Activated CD4-positive, alpha-beta T cell treated with anti-CD3 and anti-CD28 coated beads, Interleukin-2, amount 50 U/mL, for 4 hours (primary cell): ENCODE results near the gene PRICKLE1.

Experiments used
- DNase-seq, 2 experiments: peaks; one replicate each; pipeline ENCODE4 v3.0.0-alpha.2; 2020

Gene PRICKLE1

DNA sequence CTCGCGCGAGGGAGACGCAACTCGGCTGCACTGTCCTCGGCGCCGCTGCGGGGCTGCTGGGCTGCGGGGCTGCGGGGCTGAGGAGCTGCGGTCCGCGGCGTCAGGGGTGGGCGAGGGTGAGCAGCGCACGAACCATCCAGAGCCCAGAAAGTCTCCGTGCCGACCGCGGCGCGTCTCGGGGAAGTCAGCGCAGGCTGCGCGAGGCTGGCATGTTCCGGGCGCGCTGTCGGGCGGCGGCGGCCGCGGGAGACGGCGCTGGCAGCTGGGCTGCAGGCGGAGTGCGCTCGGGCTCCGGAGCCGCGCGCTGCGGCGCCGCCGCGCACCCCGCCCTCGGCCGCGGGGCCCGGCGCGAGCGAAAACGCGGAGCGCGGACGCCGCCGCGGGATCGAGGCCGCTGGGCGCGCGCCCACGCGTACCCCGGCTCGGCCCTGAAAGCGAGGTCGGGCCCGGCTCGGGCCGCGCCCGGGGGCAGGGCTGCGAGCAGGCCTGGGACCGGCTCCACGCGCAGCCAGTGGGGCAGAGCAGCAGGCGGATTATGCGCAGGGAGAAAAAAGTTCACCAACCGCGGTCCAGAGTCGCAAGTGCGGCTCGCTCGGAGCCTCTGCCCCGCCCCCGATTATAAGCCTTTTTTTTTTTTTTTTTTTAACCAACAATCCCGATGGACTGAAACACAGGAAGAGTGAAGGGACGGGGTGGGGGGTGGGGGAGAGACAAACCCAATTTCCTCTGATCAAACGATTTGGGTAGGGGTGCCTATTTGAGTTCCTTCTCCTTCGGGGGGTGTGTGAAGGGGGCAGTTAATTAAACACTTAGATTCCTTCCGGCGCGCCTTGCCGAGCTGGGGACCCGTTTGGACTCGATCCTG lies at the start of gene PRICKLE1:
Gene PRICKLE1 (minus strand): TSS at position 282 of the 865 bp plus-strand sequence. CDS start 117,230 bp downstream, outside the sequence.
- no peak for DNase-seq

DNA sequence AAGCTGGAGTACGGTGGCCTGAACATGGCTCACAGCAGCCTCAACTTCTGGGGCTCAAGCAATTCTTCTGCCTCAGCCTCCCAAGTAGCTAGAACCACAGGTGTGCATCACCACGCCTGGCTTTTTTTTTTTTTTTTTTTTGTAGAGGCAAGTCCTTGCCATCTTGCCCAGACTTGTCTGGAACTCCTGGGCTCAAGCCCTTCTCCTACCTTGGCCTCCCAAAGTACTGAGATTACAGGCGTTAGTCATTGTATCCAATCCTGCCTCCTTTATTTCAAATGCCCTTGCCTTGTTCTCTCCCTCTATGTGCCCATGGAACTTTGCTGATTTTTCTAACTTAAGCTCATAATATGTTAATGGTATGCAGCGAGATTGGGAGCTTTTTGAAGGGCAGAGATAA lies 49.2 kb upstream of the PRICKLE1 start:
- no peak for DNase-seq

DNA sequence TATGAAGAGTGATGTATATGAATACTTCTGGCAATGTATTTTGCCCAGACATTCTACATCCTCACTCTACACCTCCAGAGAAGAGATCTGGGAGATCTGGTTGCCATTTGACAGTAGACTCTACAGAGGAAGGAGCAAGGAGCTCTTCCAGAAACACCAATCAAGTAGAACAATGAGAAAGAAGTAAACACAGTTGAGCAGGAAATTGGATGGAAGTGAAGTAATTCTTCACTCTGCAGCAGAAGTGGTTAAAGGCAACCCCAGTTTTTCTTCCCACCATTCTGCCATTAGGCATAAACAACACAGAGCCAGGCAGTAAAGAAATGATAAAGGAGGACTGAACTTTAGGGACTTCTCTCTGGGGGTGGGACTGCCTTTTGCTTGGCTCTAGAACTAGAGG lies 48.5 kb upstream of the PRICKLE1 start:
- DNase-seq: no peak

DNA sequence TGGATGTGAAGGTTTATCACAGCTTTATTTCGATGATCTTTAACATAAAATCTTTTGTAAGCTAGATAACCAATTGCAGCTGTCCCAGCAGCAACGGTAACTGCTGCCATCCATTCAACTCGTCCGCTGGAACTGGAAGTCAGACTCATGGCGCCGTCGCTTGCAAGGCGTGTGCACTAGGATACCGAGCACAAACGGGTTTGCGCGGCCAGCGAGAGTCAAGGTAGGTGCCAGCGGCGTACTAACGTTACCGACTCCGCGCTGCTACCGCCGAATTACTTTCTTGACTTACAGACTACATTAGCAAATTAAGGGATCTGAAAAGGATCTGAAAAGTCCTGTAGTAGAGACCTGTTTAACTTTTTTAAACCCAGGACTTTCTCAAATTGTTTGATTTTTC lies 47.4 kb upstream of the PRICKLE1 start:
- no peak for DNase-seq

DNA sequence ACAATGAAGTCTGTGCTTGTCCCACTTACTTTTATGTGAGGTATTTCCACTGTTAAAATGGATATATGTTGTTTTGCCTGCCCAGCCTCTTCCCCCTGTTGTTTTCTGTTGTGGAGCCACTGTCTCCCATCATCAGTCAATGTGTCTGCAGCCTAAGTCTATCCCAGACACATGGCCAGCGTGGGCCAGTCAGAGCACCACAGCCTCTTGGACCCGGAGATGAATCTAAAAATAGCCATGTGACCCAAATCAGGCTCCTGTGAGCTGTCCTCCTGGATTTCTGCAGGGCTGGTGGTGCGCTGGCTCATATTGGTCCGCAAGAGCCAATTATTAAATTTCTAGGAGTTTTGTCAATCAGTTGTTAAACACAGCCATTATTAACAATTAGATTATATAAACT lies 44.0 kb upstream of the PRICKLE1 start:
- DNase-seq: no peak

DNA sequence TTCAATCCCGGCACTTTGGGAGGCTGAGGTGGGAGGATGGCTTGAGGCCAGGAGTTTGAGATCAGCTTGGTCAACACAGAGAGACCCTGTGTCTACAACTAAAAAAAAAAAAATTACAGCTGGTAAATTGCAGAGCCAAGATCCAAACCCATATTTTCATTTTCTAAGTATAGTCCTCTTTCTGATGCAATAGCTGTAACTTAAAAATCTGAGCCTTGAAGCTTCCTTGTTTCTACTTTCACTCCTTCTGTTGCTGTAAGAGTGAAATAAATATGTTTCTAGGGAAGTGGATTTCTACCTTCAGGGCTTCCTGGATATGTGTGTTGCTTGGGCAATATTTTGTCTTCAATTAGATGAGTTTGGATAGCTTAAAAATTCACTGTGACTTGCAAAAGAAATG lies 42.0 kb upstream of the PRICKLE1 start:
- DNase-seq: no peak

DNA sequence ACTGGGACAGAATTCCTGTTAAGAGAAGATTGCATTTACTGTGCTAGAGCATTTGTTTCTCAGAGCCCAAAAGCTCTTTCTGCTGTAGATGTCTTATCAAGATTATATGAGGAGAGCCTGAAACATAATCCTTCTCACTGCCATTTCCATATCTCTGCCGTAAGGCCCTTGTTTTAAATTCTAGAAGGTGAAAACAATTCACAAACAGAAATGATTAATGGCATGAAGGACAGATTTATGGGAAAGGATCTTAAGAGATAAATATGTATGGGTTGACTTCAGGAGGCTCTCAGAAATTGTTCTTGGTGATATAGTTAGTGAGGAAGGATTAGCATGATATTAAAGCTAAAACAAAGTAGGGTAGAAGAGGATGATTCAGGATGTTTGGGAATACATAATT lies 40.8 kb upstream of the PRICKLE1 start:
- no peak for DNase-seq

DNA sequence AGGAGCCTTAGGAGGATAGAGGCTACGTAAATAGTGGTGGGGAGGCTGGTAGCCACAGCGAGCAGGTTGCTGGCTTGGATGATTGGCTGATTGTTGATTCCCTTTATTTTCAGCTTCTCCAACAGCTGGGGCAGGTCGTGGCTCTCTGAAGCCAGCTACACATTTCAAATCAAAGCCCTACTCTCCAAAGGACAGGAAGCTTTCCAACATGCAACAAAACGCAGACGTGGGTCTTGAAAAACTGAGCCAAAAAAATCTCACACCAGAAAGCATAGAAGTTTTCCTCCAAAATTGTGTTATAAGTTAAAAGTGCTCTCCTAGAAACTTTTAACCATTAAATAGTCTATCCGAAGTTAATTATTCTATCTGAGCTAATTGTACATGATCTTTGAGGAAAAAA lies 37.6 kb upstream of the PRICKLE1 start:
- DNase-seq: no peak

DNA sequence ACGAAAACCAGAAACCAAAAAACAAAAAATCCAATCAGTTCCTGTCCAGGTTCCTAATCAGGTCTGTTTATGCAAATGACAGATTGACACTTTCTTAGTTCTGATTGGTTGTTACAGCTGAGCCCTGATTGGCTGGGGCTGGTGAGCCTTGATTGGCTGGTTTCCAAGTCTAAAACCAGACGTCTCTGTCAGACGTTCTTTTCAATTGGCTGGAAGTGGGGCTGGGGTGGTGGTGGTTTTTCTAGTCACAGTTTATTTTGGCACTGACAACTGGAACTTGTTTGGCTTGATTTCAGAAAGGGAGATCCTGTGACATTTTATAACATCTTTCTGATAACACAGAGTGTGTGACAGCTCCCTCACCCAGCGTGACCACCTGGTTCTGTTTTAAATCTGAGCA lies 36.1 kb upstream of the PRICKLE1 start:
- DNase-seq: no peak

DNA sequence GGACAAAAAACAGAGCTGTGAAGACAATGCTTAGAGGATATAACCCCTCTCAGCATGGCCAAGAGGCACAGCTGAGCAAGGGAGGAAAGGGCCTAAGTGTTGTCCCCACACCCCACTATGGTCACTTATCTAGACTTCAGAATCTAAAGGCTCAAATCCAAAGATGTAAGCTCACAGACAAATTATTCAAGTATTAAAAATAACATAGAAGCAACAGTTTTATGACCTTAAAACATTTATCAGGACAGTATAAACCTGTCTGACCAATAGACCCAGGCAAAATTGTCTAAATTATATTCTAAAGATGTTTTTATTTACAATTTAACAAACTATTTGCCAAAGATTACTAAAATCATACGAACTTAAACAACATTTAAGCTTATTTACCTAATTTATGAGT lies 28.1 kb upstream of the PRICKLE1 start:
- no peak for DNase-seq

DNA sequence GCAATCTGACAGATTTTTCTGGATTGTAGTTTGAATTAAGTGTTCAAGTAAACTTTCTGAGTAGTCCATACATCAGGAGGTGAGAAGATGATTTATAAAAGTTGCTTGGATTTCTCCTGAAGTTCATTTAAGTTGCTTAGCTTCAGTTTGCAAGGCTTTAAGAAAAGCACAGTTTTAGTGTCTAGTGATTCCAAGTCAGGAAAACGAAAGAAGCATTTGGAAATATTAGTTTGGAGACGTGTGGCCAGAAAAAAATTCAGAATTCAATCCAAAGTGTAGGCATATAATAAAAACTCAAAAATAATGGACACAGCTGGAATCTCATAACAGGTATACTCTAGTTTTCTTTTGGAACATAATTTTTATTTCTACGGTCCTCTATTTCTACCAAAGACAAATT lies 25.5 kb upstream of the PRICKLE1 start:
- no peak for DNase-seq

DNA sequence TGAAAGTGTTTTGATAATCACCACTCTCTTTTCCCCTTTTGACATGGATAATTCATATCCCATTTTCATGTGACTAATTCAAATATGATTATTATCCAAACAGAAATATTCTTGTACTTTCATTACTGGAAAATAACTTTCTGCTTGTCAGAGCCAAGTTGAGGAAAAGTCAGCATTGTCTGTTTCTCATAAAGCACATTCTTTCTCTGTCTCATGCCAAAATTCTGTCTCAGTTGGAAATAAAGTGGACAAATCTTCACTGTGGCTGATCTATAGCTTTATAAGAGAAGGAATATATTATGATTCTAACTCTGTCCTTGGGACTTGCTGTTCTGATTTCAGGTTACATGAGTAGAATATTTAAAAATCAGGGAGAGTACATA lies 22.7 kb upstream of the PRICKLE1 start:
- no peak for DNase-seq

DNA sequence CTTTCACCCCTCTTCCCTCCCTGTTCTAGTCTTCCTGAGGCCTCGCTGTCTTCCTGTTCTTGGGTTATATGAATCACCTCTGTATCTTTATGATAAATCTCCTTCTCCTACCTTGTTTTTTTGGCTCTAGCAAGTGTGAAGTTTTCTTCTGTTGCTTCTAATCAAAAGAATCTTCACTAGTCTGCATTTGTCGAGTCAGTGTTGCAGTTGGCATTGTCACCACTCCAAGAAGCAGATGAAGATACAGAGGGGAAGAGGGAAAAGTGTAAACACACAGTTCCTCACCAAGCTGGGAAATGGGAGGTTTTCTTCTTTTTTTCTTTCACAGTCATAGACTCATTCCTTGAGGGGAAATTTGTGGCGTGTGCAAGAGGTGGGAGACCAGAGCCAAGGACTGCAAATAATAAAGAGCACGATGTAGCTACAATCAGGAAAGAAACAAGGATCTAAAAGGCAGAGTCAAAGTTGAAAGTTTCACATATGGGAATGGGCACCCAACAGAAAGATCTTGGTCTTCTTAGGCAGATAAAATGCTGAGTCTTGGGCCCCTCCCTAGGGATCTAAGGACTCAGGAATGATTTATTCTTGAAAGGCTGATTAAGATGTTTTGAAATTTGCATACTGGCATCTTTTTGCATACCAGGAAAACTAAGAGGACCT lies 22.2 kb upstream of the PRICKLE1 start:
- DNase-seq: no peak

DNA sequence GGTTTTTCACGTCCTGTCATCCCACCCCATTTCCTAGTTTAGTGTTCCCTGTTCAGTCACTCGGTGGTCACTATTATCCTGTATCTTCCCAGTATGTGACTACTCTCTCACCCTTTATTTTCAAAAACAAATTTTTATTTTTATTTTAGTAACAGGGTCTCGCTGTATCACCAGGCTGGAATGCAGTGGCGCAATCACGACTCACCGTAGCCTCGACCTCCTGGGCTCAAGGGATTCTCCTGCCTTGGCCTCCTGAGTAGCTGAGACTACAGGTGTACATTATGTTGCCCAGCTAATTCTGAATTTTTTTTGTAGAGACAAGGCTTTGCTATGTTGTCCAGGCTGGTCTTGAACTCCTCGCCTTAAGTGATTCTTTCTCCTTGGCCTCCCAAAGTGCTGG lies 20.1 kb upstream of the PRICKLE1 start:
- DNase-seq: no peak

DNA sequence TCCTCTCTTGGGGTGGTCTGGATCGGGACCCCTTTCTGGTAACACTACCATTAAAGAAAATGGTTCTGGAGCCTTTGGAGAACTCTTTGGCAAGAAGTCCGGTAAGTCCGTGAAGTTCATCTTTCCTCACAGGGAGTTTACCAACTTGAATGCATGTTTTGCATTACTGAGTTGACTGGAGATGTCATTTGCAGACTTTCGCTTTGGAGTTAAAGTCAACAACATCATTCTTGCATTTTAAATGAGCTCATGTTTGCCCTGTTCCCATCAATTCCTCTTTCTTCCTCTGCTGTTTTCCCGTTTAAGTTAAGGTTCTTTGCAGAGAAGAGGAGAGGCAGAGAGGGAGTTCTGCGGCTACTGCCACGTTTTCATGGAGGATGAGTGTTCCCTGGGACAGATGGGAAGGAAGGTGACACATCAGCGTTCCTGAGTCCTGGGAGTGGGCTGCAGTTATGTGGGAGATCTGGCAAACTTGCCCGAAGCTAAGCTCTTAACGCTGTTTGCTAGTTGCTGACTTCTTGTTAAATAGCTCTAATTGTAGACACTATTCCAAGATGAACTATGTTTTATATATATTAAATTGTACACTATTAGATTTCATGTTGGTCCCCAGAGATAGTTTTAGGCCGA lies 18.8 kb upstream of the PRICKLE1 start:
- DNase-seq: no peak

DNA sequence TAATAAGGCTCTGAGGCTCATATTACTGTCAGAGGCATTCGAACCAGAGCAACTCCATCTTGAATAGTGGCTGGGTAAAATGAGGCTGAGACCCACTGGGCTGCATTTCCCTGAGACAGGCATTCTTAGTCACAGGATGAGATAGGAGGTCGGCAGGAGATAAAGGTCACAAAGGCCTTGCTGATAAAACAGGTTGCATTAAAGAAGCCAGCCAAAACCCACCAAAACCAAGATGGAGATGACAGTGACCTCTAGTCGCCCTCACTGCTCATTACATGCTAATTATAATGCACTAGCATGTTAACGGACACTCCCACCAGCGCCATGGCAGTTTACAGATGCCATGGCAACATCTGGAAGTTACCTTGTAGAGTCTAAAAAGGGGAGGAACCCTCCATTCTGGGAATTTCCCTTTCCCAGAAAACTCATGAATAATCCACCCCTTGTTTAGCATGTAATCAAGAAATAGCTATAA lies 18.1 kb upstream of the PRICKLE1 start:
- DNase-seq: no peak

DNA sequence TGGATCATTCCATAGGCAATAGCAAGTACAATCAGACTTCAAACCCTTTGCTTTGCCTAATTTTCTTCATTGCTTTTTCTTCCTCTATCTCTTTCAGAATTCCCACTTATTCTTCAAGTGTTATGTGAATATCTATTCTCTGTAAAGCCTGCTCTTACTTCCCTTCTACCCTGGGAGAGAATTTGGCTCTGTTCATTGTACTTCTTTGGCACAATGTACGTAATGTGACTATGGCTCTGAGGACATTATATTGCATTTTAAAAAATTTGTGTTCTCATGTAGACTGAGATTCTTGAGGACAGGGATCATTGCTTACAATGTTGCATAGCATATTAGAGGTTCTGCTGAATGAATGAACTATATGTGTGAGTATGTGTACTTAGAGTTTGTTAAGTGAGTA lies 16.9 kb upstream of the PRICKLE1 start:
- DNase-seq: no peak

DNA sequence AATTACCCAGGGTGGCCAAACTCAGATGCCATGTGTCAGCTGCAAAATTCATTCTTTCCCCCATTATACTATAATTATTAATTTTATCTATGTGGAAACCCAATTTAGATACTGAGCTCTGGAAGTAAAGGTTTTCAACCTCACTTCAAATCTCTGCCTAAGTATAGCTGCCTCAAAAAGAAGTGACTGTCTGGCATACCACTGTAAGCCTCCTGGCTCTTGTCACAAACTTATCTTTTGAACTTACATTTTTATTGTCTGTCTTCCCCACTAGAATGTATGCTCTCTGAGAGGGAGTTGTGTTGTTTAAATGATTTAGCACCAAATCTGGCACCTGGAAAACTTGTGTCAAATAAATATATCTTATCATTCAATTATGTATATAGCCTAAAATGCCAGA lies 16.1 kb upstream of the PRICKLE1 start:
- no peak for DNase-seq

DNA sequence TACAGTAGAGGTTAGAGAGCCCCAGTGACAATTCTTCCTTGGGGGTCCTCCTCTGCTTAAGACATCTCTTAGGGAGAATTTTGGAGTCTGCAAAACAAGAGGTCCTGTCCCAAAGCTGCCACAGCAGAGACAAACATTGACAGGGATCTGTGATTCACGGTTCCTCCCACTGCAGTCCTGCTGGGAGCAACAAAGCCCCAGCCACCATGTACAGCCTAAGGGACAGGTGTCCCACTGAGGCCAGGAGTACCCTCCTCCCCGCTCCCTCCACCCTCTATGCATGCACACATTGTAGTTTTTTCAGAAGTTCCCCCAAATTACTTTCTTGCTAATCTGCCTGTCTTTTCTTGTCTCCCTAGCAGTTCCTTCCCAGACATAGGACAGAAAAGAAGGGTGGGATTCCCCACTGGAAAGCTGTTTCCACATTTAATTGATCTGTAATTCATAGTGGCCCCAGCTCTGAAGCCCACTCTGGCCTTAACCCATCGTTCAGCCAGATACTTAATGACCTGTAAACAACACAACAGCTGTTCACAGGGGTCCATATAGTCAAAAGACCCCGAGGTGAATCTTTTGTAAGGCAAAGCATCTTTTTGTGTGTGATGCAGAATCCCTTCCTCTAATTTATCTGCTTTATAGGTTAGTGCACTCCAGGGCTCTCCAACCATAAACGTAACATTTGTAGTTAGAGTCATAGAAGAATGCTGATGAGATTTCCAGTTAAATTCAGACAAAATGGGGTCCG lies 13.9 kb upstream of the PRICKLE1 start:
- no peak for DNase-seq

DNA sequence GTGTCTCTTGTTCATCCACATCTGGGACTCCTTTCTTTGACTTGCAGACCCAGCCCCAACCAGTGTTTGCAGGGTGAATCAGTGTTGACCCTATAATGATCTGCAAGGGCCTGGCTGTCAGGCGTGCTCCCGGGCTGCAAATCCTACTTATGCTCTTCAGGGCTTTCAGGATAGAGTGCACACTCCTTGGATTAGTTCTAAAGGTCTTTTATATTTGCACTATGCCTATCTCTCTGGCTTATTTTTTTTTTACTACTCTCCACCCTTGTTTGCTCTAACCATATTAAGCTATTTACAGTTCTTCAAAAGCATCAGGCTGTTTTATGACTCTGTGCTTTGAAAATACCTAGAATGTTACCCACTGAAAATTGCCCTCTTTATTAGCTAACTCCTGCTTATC lies 4.3 kb upstream of the PRICKLE1 start:
- no peak for DNase-seq

DNA sequence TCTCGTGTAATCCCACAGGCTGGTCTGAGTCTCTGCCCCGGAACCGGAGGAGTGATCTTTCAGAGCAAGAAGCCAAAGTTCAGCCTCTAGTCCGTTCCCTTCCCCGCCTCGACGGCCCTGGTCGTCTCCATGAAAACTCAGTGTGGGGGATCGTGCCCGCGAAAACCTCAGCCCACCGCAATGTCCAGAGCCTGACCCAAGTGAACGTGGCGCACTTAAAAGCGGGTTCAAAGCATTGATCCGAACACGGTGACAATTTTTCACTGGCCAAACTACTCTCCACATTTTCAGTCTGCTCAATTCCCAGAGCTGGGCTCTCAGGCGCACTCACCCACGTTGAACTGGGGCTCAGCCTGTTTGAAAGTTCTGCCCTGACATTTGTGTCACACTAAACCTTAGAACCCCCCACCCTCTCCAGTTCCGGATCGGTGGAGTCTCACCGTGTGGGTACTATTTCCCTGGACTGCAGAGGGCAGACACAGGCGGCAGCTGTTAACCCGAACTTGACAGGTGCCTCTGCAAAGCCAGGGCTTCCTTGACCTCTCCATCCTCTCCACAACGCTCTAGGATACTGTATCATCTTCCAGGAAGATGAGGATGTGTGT lies 886 bp upstream of the PRICKLE1 start:
- no peak for DNase-seq

DNA sequence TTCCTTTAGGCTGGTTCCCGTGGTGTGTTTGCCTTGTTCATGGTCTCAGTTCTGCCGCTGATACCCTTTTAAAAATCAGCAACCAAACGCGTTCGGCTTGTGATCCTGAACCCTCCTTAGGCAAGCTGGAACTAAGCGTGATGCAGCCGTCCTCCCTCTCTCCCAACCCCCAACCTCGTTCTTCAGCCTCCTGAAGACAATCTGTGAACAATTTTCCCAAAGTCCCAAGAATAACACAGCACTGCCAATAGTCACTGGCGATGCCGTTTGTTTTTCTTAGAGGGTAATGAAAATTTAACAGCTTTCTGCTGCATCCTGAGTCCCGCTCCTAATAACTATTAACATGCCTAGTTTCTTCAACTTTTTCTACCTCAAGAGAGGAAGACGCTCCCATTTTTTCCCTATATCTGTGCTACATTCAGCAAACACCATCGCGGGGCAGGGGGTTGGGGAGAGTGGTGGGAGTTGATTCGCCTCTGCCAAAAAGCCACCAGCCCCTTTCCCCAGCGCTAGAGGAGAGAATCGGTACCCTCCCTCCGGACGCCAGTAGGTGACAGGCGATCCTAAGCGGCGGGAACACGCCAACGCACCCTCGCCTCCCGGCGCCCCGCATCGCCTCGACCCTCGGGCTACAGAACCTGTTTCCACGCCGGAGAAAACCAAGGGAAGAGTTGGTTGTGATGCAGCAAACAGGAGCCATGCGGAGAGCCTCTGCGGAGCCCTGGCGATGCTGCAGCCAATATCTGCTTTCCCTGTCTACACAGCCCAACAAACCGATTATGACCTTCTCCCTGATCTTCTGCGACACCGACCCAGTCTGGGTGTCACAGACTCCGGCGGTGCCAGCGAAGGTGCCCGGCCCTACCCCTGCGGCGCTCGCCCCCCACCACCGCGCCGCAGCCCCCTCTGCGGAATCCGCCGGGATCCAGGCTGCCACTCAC lies 752 bp downstream of the PRICKLE1 start:
- no peak for DNase-seq
